ENCODE data around the gene HID1.

Gene HID1

DNA sequence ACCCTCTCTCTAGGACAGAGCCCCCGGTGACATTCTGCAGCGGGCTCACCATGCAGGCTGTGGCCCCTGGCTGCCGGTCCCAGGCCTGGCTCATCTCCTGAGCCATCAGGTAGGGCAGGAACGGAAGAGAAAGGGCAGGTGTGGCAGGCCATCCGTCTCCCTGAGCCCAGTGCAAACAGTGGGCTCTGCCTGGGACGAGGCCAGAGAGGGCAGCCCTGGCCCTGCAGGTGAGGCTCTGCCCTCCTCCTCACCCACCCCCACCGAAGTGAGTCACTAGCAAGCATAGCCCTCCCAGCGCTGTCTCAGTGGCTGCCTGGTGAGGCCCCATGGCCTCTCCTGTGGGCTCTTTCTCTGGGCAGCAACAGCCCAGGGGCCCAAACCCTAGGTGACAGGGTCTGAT is 22.4 kb downstream of the HID1 start:
- DNase-seq (ENCODE audit: low read depth): no peak

DNA sequence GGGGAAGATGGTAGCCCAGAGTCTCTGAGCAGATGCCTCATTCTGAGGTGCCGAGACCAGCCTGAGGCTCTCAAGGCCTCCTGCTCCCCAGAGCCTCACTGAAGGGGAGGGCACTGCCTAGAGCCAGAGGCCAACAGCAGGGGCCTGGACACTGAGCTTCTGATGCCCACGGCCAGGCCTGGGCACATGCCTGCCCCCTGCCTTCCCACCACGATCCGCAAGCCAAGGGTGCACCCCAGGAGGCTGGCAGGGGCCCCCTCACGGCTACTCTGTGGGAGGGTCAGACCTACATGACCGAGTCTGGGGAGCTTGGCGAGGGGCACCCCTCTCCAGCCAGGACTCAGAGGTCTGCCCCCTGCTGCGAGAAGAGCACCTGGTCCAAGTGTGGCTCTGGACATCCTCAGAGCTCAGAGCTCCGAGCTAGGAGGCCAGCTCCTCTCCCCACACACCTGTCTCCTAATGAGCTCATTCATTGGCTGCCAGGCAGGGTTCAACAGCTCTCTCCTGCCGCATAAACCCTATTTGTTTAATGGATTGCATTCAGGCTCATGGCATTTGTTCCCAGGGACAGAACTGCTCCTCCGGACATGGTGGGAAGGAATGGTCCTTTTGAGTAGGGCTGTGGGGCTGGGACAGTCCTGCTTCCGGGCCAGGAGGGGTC is 23.0 kb downstream of the HID1 start:
- no peak for DNase-seq (ENCODE audit: low read depth)

DNA sequence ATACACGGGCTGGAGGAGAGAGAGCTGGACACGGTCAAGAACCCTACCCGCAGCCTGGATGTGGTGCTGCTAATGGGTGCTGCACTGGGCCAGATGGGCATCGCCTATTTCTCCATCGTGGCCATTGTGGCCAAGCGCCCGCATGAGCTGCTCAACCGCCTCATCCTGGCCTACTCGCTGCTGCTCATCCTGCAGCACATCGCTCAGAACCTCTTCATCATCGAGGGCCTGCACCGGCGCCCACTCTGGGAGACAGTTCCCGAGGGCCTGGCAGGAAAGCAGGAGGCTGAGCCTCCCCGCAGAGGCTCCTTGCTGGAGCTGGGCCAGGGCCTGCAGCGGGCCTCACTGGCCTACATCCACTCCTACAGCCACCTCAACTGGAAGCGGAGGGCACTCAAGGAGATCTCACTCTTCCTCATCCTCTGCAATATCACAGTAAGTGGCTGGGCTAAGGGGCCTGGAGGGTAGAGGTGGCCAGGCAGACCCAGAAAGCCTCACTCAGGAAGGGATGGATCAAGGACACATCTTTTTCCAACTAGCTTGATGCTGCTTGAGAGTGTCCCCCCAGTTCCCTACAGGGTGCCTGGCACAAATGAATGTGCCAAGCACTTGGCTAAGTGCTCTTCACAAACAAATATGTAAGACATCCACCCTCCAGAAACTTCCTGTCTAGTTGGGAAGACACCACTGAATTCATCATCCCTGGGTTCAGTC is 25.4 kb downstream of the HID1 start:
- DNase-seq (ENCODE audit: low read depth): no peak

DNA sequence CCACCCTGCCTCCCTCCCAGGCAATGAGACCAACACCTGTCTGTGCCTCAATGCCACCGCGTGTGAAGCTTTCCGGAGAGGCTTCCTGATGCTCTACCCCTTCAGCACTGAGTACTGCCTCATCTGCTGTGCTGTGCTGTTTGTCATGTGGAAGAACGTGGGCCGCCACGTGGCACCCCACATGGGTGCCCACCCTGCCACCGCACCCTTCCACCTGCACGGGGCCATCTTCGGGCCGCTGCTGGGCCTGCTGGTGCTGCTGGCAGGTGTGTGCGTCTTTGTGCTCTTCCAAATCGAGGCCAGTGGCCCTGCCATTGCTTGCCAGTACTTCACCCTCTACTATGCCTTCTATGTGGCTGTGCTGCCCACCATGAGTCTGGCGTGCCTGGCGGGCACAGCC is 25.9 kb downstream of the HID1 start:
- DNase-seq (ENCODE audit: low read depth): no peak

DNA sequence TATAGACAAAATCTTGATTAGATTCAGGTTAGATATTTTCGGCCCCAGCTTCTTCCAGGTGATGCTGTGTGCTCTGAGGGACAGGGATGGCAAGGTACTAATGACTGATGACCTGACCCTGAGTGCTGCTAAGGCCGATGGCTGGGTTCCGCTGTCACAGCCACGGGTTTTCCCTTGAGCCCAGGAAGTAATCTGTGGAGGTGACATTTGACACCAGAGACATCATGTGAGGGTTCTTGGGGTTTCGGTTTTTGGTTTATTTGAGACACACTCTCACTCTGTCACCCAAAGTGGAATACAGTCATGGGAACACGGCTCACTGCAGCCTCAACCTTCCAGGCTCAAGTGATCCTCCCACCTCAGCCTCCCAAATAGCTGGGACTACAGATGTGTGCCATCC is 27.0 kb downstream of the HID1 start:
- DNase-seq (ENCODE audit: low read depth): no peak

DNA sequence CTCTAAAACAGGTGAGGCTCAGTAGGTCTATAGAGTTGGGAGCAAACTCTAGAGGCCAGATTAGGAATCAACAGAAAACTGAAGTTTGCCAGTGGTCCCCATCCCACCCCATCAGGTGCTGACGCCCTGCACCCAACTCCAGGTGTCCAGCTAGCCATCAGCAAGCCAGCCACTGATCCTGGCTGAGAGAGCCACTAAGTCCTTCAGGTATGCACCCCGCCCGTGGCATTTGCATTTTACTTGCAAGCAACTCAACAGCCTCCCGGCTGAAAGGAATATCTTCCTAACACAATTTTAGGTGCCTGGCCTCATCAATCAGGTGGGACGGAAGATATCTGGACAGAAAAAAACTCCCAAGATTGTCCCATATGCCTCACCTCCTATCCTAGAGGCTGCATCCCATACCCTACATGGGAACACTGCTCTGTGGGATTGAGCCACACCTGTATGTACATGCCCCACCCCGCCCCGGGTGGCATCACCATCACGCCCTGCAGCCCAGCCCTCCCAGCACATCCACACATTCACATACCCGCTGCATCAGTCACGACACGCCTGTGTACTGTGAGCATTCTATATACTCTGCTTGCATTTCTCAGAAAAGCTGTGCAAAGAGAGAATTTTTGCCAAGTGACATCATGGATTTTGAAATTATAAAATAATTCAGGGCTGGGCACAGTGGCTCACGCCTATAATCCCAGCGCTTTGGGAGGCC is 28.6 kb downstream of the HID1 start:
- no peak for DNase-seq (ENCODE audit: low read depth)

DNA sequence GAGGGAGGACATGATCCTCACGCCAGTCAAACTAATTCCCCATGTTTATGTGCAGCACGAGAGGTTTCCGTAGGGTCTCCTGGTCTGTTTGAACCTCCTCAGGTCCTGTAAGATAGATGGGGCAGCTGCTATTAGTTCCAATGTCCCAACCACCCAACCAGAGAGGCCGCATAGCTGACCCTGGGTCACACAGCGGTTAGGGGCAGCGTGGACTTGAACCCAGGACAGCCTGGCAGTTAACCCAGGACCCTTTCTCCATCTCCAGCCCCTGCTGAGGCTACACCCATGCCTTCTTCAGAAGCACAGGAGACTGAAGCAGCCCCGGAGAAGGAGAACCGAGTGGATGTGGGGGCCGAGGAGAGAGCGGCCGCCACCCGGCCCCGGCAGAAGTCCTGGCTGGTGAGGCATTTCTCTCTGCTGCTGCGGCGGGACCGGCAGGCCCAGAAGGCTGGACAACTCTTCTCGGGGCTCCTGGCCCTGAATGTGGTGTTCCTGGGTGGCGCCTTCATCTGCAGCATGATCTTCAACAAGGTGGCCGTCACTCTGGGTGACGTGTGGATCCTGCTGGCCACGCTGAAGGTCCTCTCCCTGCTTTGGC is 31.3 kb downstream of the HID1 start:
- DNase-seq (ENCODE audit: low read depth): no peak

DNA sequence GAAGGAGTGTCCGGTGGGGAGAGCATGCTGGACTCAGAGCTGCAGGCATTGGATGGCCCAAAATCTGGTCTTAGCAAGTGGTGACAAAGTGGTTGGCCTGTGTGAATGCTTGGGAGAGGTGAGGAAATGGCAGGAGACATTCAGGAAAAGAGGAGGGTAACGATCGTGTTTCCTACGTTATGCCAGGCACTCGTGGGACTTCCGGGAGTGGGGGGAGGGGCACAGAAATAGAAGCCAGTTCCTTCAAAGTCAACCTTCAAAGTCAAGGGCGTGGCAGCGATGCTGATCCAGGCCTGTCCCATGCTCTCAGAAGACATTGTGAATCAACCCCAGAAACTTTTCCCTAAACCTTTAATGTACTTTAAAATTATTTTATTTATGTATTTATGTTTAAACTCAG is 33.0 kb downstream of the HID1 start:
- no peak for DNase-seq (ENCODE audit: low read depth)

DNA sequence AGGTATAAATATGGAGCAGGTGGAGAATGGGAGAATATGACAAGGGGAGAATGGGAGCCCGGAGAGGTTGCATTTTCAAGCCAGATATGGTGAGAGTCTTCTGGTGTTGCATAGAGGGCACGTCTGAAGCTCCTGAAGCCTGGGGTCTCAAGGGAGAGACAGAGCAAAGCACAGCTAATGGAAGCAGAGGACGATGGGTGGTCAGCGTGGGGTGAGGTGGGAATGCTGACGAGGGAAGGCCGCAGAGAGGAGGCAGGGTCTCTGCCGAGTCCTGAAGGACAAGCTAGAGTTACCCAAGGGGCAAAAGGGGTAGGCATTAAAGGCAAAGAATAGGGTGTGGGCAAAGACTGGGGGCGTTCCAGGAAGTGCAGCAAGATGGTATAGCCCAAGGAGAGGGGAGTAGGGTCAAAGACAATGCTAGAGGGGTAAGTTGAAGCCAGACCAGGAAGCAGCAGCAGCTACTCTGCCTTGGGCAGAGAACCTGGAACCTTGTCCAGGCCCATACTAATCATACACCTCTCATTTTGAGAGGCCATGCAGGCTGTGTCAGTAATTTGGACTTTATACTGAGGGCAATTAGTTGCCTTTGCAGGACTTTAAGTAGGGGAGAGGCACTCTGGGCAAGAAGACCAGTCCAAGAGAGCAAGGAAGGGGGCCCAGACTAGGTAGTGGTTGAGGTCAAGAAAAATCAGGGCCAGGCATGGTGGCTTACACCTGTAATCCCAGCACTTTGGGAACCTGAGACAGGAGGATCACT is 34.2 kb downstream of the HID1 start:
- DNase-seq (ENCODE audit: low read depth): no peak

DNA sequence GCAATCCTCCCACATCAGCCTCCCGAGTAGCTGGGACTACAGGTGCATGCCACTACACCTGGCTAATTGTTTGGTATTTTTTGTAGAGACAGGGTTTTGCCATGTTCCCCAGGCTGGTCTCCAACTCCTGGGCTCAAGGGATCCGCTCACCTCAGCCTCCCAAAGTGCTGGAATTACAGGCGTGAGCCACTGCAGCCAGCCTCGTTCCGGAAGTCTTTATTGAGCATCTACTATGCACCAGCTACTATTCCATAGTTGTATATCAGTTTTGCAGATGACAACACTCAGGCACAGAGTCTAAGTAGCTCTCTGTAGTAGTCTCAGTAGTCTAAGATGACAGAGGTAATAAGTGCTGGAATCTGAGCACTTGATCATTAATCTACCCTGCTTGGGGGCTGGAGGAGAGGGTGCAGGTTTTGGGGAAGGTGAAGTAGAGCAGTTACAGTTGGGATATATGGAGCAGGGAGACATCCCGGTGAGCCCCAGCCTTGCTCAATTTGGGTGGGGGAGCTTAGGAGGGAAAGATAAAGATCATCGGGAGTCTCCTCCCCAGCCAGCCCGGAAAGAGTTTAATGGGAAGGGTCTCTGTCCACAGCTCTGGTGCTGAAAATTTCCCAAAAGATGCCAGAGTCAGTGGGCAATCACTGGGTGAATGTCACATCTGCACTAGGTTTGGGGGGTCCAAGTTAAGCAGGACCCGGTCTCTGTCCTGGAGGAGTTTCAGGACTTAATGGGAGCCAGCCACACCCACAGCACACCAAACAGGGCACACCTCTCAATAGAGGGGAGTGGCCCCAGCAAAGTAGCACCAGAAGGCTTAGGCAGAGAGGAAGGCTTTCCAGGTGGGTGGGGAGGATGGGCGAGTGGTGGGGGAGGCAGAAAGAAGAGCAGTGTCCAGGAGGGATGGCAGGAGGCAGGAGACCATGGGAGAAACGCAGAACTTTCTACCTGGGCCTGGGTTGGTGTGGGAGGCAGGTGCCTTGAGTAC is 35.2 kb downstream of the HID1 start:
- no peak for DNase-seq (ENCODE audit: low read depth)

DNA sequence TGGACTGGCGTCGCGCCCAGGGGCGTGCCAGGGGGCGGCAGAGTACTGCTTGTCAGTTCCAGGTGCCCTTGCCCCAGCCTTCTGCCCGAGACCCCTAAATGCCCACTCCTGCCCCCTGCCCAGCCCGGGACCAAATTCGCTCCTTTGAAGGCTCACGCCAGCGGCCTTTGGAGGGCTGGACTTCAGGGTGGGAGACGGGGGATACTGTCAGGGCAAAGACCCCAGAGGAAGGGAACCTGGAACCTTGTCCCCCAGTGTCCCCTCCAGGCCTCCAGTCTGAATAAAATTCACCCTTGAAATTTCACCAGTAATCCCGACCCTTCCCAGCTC is 36.1 kb downstream of the HID1 start:
- no peak for DNase-seq (ENCODE audit: low read depth)

DNA sequence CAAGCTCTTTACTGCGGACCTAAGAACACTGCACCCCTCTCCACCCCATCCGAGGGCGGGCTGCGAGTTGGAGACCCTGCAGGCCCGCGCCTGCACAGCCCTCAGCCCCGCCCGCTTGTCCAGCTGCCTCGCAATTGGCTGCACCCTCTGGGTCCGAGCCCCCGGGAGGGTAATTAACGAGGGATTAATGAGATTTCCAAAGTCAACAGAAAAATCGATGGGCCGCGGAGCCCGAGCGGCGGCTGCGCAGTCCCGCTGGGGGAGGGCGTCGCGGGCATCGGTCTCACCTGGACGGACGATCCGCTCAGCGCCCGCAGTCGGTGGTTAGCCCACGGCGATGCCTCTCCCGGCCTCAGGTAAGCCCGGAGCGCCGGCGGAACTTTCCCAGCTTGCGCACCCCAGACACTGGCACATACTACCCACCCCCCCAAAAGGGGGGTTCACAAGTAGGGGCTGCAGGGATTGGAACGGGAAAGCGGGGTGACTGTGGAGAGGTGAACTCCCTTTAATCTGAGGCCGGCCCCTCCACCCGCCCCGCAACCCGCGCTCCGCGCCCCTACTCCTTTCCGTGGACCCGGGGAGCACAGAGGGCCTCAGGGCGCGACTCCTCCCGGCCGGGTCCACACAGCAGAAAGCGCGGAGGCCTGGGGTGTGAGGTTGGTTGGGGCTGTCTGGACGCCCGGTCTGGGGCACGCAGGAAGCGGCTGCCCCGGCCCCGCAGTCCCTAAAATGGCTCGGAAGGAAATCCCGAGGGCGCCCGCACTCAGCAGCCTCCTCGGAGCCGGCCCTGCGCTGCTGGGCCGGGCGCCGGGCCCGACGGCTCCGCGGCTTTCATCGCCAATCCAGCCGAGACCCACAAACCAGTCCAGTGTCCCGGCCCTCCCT is 36.7 kb downstream of the HID1 start, which contains the start of gene OTOP3:
TSS of gene OTOP3 (plus strand) at position 314 of the 885 bp plus-strand sequence. CDS start at position 338, 24 bp downstream.
- DNase-seq (ENCODE audit: low read depth): no peak

DNA sequence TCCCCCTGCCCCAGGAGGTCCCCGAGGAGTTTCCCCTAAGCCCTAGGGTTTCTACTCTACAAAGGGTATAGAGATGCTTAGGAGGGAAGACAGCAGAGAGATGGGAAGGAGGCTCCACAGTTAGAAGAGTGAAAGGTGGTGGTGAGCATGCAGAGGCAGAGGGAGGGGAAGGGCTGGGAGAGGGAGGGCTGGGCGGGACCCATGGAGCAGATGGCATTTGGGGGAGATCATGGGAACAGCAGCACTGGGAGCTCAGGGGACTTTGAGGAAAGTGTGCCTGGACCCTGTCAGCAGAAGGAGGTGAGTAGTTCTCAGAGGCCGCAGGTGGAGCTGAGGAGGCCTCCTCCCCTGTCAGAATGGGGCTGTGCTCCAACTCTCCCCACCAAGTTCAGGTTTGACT is 37.5 kb downstream of the HID1 start:
- no peak for DNase-seq (ENCODE audit: low read depth)

DNA sequence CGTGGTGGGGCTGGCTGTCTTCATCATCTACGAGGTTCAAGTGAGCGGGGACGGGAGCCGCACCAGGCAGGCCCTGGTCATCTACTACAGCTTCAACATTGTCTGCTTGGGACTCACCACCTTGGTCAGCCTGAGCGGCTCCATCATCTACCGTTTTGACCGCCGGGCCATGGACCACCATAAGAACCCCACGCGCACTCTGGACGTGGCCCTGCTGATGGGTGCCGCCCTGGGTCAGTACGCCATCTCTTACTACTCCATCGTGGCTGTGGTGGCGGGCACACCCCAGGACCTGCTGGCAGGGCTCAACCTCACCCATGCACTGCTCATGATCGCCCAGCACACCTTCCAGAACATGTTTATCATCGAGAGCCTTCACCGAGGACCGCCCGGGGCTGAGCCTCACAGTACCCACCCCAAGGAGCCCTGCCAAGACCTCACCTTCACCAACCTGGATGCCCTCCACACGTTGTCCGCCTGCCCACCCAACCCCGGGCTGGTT is 42.0 kb downstream of the HID1 start:
- no peak for DNase-seq (ENCODE audit: low read depth)

DNA sequence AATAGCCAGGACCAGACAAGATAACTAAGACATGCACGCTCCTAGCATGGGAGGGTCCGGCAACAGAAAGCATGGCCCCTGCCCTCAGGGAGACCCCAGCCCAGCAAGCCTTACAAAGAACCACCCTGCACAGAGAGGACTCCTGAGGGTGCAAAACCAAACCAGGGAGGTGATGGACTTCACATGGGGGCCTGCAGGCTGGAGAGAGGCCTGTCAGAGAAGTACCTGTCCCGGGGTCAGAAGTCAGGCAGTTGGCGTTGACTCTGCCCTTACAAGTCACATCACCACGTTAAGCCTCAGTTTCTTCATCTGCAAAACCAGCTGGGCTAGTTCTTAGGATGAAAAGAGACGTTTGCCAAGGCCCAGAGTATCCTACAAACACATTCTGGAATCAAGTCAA is 43.8 kb downstream of the HID1 start:
- no peak for DNase-seq (ENCODE audit: low read depth)

DNA sequence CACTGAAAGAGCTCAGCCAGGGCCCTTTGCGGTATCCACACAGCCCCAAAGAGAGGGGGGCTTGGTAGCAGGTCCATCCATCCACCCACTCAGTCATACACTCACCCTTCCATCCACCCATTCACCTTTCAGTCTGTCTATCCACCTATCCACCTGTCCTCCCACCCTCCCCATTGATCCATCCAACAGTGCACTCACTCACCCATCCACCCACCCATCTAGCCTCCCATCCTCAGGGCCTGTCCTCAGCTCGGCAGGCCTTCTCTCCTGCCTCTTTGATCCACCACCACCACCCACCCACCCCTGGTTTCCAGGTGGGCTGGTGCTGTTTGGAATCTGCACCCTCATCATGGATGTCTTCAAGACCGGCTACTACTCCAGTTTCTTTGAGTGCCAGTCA is 47.3 kb downstream of the HID1 start:
- DNase-seq (ENCODE audit: low read depth): no peak

DNA sequence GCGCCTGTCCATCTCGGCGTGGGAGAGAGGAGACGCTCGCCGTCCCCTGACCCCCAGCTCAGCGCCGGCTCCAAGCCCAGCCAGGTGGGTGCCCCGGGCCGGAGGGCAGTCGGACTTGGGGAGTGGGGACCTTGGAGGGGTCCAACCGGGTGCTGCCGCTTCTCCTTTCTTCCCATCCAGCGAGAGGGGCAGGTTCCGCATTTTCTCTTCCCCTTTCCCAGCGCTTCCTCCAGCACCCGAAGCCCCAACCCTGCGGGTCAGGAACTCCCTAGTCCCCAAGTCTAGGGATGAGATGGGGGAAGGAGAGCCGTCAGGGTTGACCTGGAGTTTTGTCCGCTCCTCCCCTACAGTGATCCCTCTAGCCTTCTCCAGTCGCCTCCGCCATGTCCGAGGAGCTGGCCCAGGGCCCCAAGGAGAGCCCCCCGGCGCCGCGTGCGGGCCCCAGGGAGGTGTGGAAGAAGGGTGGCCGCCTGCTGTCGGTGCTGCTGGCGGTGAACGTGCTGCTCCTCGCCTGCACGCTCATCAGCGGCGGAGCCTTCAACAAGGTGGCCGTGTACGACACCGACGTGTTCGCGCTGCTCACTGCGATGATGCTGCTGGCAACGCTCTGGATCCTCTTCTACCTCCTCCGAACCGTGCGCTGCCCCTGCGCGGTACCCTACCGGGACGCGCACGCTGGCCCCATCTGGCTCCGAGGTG is 48.2 kb downstream of the HID1 start, which contains the start of gene OTOP2:
TSS of gene OTOP2 (plus strand) at position 24 of the 699 bp plus-strand sequence. CDS start at position 384, 360 bp downstream.
- DNase-seq (ENCODE audit: low read depth): no peak

DNA sequence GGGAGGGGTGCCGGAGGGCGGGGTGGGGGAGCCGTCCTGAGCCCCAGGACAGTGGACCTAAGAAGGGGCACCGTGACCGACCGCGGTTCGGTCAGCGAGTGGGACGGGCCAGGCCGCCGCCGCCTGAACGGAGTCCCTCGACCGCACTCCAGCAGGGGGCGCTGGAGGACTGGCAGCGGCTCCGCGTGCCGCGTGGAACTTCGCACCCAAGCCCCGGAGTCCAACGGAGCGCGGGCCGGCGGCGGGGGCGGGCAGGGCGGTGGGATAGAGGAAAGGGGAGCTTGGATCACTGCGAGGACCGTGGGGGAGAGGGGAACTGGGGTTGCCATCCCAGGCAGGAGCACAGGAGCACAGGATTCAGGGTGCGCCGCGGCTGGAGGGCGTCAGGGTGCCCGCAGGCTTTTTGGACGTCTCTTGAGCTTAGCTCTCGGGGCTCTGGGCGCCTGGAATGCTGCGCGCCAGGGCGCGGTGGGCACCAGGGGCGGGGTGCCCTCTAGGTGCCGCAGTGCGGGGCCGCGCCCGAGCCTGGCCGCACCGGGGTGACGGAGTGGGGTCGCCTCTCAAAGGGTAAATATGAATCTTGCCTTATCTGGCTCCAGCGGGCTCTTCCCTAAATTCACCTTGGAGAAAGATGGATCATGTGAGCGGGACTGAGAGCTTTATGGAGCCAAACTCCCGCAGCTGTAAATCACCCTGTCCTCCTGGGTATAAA is 48.9 kb downstream of the HID1 start:
- DNase-seq (ENCODE audit: low read depth): no peak

All from HS-27A (cell line).